SK-N-MC (cell line): ENCODE results near the gene RYR2.
A peak's percentile ranks its signal among the peaks of the same experiment; 100 is the strongest.
"Not testable (repeated sequence)": the region's sequence is repeated elsewhere in the genome, so short reads cannot be mapped to it uniquely, and the experiment has no call there.

ENCODE experiments used
- DNase-seq: peaks from one replicate; pipeline ENCODE4 v3.0.0-alpha.2; 2011; ENCODE audit warnings: low read depth, low spot score
- H3K27ac ChIP-seq: fragments of 200-600 bp; sonication (generic); 2 replicates; pipeline ENCODE4 v1.5.1; 2016; ENCODE audit warnings: mixed run types
- H3K36me3 ChIP-seq: fragments of 200-600 bp; sonication (generic); 2 replicates; pipeline ENCODE4 v1.6.1; 2017; ENCODE audit warnings: antibody characterized with exemption, low read length, mixed read lengths; ENCODE audit not compliant: insufficient read depth
- H3K4me3 ChIP-seq: fragments of 200-600 bp; sonication (generic); 2 replicates; pipeline ENCODE4 v1.5.1; 2016
- H3K9ac ChIP-seq: fragments of 200-600 bp; sonication (generic); 2 replicates; pipeline ENCODE4 v1.8.0; 2017; ENCODE audit warnings: mixed run types, mixed read lengths; ENCODE audit not compliant: insufficient read length
- H3K9me3 ChIP-seq: fragments of 200-600 bp; sonication (generic); 2 replicates; pipeline ENCODE4 v1.6.1; 2017; ENCODE audit warnings: low read depth, mild to moderate bottlenecking, antibody characterized with exemption, low read length, moderate library complexity, mixed read lengths
- EZH2 ChIP-seq: fragments of 200-600 bp; sonication (generic); IDR thresholded peaks from one replicate; pipeline ENCODE4 v1.6.1; 2017; ENCODE audit warnings: antibody characterized with exemption
- FOXP2 ChIP-seq: optimal IDR thresholded peaks from 2 replicates; pipeline ENCODE3; 2011; ENCODE audit warnings: mild to moderate bottlenecking, moderate library complexity; ENCODE audit not compliant: insufficient read depth; ENCODE audit errors: extremely low read length, control extremely low read depth
- POLR2AphosphoS5 ChIP-seq: IDR thresholded peaks from 2 replicates; pipeline ENCODE4 v1.6.1; 2012; ENCODE audit warnings: mild to moderate bottlenecking, low read depth, low read length, borderline replicate concordance

Gene RYR2

DNA sequence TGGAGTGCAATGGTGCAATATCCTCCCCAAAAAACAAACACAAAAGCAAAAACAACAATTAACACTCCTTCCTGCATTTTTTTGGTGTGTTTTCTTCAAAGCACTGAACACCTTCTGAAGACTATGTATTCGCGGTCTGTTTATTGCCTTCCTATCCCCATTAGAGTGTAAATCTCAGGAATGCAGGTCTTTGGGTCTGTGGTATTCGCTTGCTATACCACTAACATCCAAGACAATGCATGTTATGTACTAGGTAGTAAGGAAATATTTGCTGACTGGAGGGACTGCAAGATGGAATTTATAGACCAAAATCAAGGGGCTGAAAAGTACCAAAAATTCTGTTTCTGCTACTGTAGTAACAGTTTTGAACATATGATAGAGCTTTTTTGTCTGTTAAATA, 299.4 kb downstream of the RYR2 start:
- no peak for DNase-seq
- H3K27ac ChIP-seq = no peak overlapping the region
- 0 out of 2 replicates have a peak, but pooled peaks cover 2% of the 10 kb centered on the region for H3K36me3 ChIP-seq
- H3K4me3 ChIP-seq = no peak overlapping the region
- no peaks in the 10 kb centered on the region for H3K9me3 ChIP-seq
- H3K9ac ChIP-seq = no peak overlapping the region
- no peak for TF ChIP-seq EZH2
- TF ChIP-seq POLR2AphosphoS5 = no peak
- no peak for TF ChIP-seq FOXP2

GRCh38 chr1:237342730-237343129, 300.7 kb downstream of the RYR2 start:
- TF ChIP-seq POLR2AphosphoS5 (no peak), FOXP2 (no peak), EZH2 (no peak)
- Histone ChIP-seq H3K9ac (no peak overlapping the region), H3K9me3 (no peaks in the 10 kb centered on the region), H3K36me3 (0 out of 2 replicates have a peak, but pooled peaks cover 2% of the 10 kb centered on the region), H3K4me3 (no peak overlapping the region), H3K27ac (no peak overlapping the region)
- no peak for DNase-seq

DNA sequence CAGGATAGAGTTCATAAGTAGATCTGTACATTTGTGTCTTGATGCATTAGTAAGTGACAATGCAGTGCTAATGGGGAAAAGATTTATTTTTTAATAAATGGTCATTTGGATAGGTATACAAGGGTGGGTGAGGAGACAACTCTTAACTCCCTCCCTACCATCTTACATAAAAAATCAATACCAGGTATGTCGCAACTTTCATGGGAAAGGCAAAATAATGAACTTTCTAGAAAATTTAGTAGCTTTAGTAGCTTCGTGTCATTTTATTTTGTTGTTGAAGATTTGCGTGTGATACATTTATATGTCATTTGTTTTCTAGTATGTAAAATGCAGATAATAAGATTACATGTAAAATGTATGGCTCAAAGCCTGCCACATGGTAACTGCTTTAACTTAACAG, 310.8 kb downstream of the RYR2 start:
- no peak overlapping the region for H3K4me3 ChIP-seq
- peak overlapping the region; percentile 42; the same call in 1 of the 2 replicates for H3K27ac ChIP-seq
- TF ChIP-seq FOXP2 (no peak), EZH2 (no peak), POLR2AphosphoS5 (no peak)

DNA sequence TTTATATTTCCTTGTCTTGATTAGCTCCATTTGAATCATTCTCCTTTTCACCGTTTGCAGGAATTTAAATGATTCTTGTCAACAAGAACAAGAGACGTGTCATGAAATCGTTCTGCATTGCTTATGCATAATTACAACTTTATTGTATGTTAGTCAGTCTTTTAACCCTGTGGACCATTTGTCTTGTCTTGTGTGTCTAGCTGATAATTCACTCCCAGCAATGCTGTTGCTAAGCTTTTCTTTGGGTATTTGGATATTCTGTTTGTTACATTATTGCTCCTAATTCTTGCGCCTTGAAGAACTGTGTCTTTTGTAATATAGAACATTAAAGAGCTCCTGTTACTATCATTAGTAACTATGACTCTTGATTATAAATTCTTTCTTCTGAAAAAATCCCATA, 311.9 kb downstream of the RYR2 start:
- TF ChIP-seq FOXP2 (no peak), POLR2AphosphoS5 (no peak), EZH2 (no peak)
- peak overlapping the region; percentile 71 for H3K27ac ChIP-seq
- H3K4me3 ChIP-seq = peak overlapping the region; percentile 55
- no peaks in the 10 kb centered on the region for H3K36me3 ChIP-seq
- H3K9me3 ChIP-seq = no peaks in the 10 kb centered on the region
- no peak overlapping the region for H3K9ac ChIP-seq
- DNase-seq = no peak

More for the DNA sequence above, 310.8 kb downstream of the RYR2 start:
- H3K36me3 ChIP-seq = no peaks in the 10 kb centered on the region
- H3K9ac ChIP-seq = no peak overlapping the region
- H3K9me3 ChIP-seq = no peaks in the 10 kb centered on the region
- DNase-seq = no peak

DNA sequence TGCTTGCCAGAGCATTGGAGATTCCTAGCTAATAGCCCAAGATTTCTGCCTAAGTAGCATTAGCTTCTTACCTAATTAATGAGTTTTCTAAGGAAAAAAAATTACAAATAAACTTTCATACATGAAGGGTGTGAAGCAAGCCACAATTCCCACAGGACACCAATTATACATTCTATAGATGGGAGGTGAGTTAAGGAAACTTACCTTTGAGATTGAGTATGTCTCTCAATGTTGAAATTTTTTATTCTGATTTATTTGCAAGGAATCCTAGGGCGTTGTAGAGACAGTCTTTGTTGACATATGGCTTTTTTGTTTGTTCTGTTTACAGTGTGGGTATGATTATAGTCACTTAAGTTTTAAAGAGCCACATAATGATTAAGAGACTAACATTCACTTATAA, 313.0 kb downstream of the RYR2 start:
- no peaks in the 10 kb centered on the region for H3K36me3 ChIP-seq
- peak overlapping the region; percentile 71 for H3K27ac ChIP-seq
- DNase-seq = no peak
- no peak for TF ChIP-seq EZH2
- no peak for TF ChIP-seq FOXP2
- TF ChIP-seq POLR2AphosphoS5 = no peak
- H3K9me3 ChIP-seq = no peaks in the 10 kb centered on the region
- 0 out of 2 replicates have a peak overlapping the region, but pooled peaks have one; percentile 19 for H3K4me3 ChIP-seq
- H3K9ac ChIP-seq = peak overlapping the region; percentile 10

DNA sequence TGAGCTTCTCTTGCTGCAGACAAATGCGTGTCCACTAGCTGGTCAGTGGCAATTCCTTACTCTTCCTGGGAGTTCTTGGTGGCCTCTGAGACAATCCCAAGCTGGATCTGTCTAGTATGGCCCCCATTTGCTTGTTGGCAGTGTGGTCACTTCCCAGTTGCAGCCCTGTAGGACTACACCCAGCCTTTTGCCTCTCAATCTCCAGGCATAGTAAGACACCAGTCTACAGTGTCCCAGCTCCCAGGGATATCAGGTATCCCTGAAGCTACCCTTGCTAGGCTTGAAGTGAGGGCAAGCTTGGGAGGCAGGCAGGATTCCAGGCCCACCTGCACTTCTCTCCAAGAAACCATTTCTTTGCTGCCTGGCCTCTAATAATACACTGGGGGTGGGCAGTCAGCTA, 316.6 kb downstream of the RYR2 start:
- H3K9me3 ChIP-seq = no peaks in the 10 kb centered on the region
- H3K27ac ChIP-seq = no peak overlapping the region
- TF ChIP-seq POLR2AphosphoS5 = no peak
- no peak overlapping the region for H3K4me3 ChIP-seq
- H3K9ac ChIP-seq = no peak overlapping the region
- DNase-seq = no peak
- no peaks in the 10 kb centered on the region for H3K36me3 ChIP-seq

DNA sequence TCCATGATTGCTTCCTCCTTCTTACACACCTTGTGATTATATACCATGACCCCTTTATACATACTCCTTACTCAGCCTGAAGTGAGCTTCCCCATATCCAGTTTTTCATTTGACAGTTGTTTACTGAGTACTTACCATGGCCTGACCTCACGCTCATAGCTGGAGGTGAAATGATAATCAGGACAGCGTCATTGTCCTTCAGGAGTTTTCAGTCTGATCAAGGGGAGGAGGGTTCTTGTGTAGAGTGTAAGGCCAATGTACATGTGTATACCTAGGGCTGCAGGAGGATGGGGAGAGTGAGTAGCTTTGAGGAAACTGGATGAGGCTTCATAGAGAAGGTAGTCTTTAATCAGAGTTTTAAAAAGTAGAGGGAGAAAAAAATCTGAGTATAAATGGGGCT, 325.8 kb downstream of the RYR2 start:
- Histone ChIP-seq H3K36me3 (no peaks in the 10 kb centered on the region), H3K27ac (no peak overlapping the region), H3K9ac (no peak overlapping the region), H3K9me3 (no peaks in the 10 kb centered on the region), H3K4me3 (no peak overlapping the region)
- TF ChIP-seq EZH2 (no peak), POLR2AphosphoS5 (no peak), FOXP2 (no peak)
- DNase-seq = no peak

GRCh38 chr1:237371477-237371876, 329.5 kb downstream of the RYR2 start:
- not testable (repeated sequence) for H3K27ac ChIP-seq, H3K4me3 ChIP-seq, H3K9ac ChIP-seq, DNase-seq, H3K9me3 ChIP-seq, H3K36me3 ChIP-seq

GRCh38 chr1:237383791-237384190, 341.8 kb downstream of the RYR2 start:
- no peak for DNase-seq
- H3K4me3 ChIP-seq = peak overlapping the region; percentile 8; the same call in 1 of the 2 replicates
- TF ChIP-seq FOXP2 = peak; percentile 43
- no peak for TF ChIP-seq EZH2
- TF ChIP-seq POLR2AphosphoS5 = no peak
- no peaks in the 10 kb centered on the region for H3K36me3 ChIP-seq
- H3K9ac ChIP-seq = peak overlapping the region; percentile 67
- no peaks in the 10 kb centered on the region for H3K9me3 ChIP-seq
- peak overlapping the region; percentile 92 for H3K27ac ChIP-seq
